Motor neuron (in vitro differentiated cells): ENCODE measurements around the gene CCDC152. TPM values are rescaled to one million over a fixed set of nuclear protein-coding genes. Genes with fewer than 3 reads are reported as not detected.

Experiments used
- ATAC-seq, 8 experiments: fragments of 200-7000 bp; cut with Tn5 transposase; replicated peaks in 6 of 8; 2 replicates each; pipeline ENCODE4 v1.8.0; 2021; ENCODE audit warnings: mild to moderate bottlenecking in 8 of 8, moderate library complexity in 8 of 8
- H3K27ac ChIP-seq, 2 donors: fragments of 250-450 bp; sonication (Bioruptor Pico); 2 replicates each; pipeline ENCODE4 v1.9.0; 2021; ENCODE audit warnings: antibody characterized with exemption in 2 of 2, mild to moderate bottlenecking in 2 of 2, moderate library complexity in 1 of 2
- H3K4me1 ChIP-seq, 2 donors: fragments of 250-450 bp; sonication (Bioruptor Pico); replicated peaks in 1 of 2; 2 replicates each; pipeline ENCODE4 v1.6.1; 2021; ENCODE audit warnings: antibody characterized with exemption in 2 of 2, mild to moderate bottlenecking in 2 of 2, moderate library complexity in 1 of 2
- H3K4me3 ChIP-seq, 5 donors: fragments of 250-450 bp; sonication (Bioruptor Pico); 2 replicates each; pipeline ENCODE4 v1.9.0; 2021; ENCODE audit warnings: antibody characterized with exemption in 5 of 5, mild to moderate bottlenecking in 5 of 5, moderate library complexity in 4 of 5
- WGBS, 10 experiments: fragments of 450-650 bp; shearing (Covaris generic); methylation state at CpG; one replicate each; pipeline ENCODE4 v1.0.0; 2022; 5-methylcytosine and 5-hydroxymethylcytosine counted together
- in situ Hi-C, 9 experiments: fragments of 400-800 bp; cut with MboI; loops; one replicate each; pipeline ENCODE4 v1.15.0; 2021; ENCODE audit warnings: low sequenced_read_pairs in 9 of 9, low pct_unique_long_range_greater_than_20kb in 2 of 9; ENCODE audit not compliant: unreplicated experiment in 9 of 9
- total RNA-seq, 8 experiments: library from RNA; unstranded; fragments of 300-600 nt; gene quantifications; 2 replicates each; pipeline versions ENCODE4 v1.2.3 to v1.2.4, GENCODE V29; 2022

Gene CCDC152
- total RNA-seq, 8 experiments from 2014 or later: 0.81 to 22.0 (median 2.9) TPM

- 78 to 100% (median 88%) methylated on average over 1 to 2 of the region's 2 CpGs; no CpG with 5 or more reads in 1 of the 10 experiments for WGBS, 10 experiments
- Histone ChIP-seq H3K4me1 (no peaks in the 10 kb centered on the region), H3K4me3 (no peak overlapping the region), H3K27ac (no peak overlapping the region)
- no peak for ATAC-seq
- in situ Hi-C loops: no loop called here
Observed at GRCh38 chr5:42848545-42848944, 91.9 kb downstream of the CCDC152 start.

DNA sequence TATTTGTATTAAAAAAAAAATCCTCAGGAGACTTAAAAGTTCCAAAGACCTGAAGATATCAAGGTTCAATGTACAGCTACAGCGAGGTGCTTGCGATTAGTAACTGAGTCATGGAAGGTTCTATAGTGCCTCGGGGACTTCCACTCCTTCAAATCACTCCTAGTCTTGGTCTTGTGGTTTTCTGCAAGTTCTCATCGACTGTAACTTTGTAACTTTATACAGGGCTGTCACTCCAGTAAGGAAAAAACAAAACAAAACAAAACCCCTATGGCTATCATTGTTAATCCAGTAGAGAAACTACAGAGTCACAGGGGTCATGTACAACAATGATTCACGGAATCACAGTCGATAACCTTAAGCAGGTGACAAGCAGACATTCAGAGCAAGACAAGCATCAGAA lies 94.9 kb downstream of the CCDC152 start:
- no peaks in the 10 kb centered on the region for H3K4me1 ChIP-seq
- no peak for ATAC-seq
- in situ Hi-C loops: no loop called here
- WGBS, 10 experiments: 53 to 100% (median 75%) methylated on average over 1 to 6 of the region's 6 CpGs
- no peak overlapping the region for H3K4me3 ChIP-seq
- H3K27ac ChIP-seq: no peak overlapping the region

Other genes with a start within 250 kb of the CCDC152 start
- 100 to 1,000 TPM in 1 of 8 experiments, 10 to 100 TPM in 3, 1 to 10 TPM in 3, under 1 TPM in 1; 0.83 to 114 (median 6.7) TPM for gene SELENOP, start 55.1 kb downstream of the CCDC152 start, total RNA-seq